Endothelial cell of umbilical vein (primary cell): ENCODE measurements around the gene DLX1. TPM values are rescaled to one million over a fixed set of nuclear protein-coding genes. Genes with fewer than 3 reads are reported as not detected.
"Not testable (repeated sequence)": the region's sequence is repeated elsewhere in the genome, so short reads cannot be mapped to it uniquely, and the experiment has no call there.

Experiments used
- BruUV-seq: library from RNA; stranded (reverse); fragments of 400-500 nt; replicated peaks from 2 replicates; lab custom pipeline; 2021; lab: Mats Ljungman, UMichigan
- CTCF ChIA-PET: fragments of 300-600, 350-600 bp; sonication (Branson Sonifier 250); formaldehyde crosslinking; loops from one replicate; lab custom pipeline; 2021; ENCODE audit warnings: antibody characterized with exemption, inconsistent platforms; lab: Charles Lee
- POLR2A ChIA-PET: fragments of 300-600, 350-600 bp; sonication (Branson Sonifier 250); formaldehyde crosslinking; loops from one replicate; lab custom pipeline; 2021; ENCODE audit warnings: antibody characterized with exemption, inconsistent platforms; lab: Charles Lee
- DNase-seq: peaks from one replicate; pipeline ENCODE4 v3.0.0-alpha.2; 2011; ENCODE audit warnings: low read depth, low spot score
- FAIRE-seq: peaks from 2 replicates; lab custom pipeline; 2011; peaks lifted over from hg19 to GRCh38; lab: Jason Lieb, UNC
- H2AFZ ChIP-seq: 2 replicates; pipeline ENCODE4 v1.6.0; 2012; ENCODE audit warnings: low read depth, low read length, control low read depth, inconsistent platforms
- H3K27ac ChIP-seq: 2 replicates; pipeline ENCODE4 v1.5.1; 2011; ENCODE audit warnings: low read depth, mild to moderate bottlenecking, control low read depth, low read length, moderate library complexity; ENCODE audit not compliant: insufficient read depth
- H3K27me3 ChIP-seq, 2 experiments: 2 replicates each; pipeline versions ENCODE4 v1.6.0 to v1.6.1; 2011; ENCODE audit warnings: low read length in 2 of 2, mixed read lengths in 1 of 2; ENCODE audit not compliant: control insufficient read depth in 2 of 2, insufficient read depth in 2 of 2
- H3K36me3 ChIP-seq, 2 experiments: 2 replicates in 1 of 2; 3 replicates in 1 of 2; pipeline ENCODE4 v1.5.1; 2011; ENCODE audit warnings: low read length in 2 of 2, mild to moderate bottlenecking in 1 of 2, moderate library complexity in 1 of 2; ENCODE audit not compliant: control insufficient read depth in 2 of 2, insufficient read depth in 2 of 2; ENCODE audit errors: extremely low read depth in 1 of 2
- H3K4me1 ChIP-seq: 3 replicates; pipeline ENCODE4 v1.5.1; 2011; ENCODE audit warnings: mild to moderate bottlenecking, low read length; ENCODE audit not compliant: control insufficient read depth, insufficient read depth; ENCODE audit errors: extremely low read depth
- H3K4me2 ChIP-seq: 2 replicates; pipeline ENCODE4 v1.6.1; 2011; ENCODE audit warnings: low read length, control low read depth, mixed read lengths; ENCODE audit not compliant: insufficient read depth
- H3K4me3 ChIP-seq, 3 experiments: fragments of 200-600 bp in 1 of 3; sonication (generic), shearing (Covaris generic) in 1 of 3; replicated peaks in 1 of 3; 2 replicates each; pipeline ENCODE4 v1.5.1; 2011 to 2016; ENCODE audit warnings: control low read depth in 3 of 3, low read length in 3 of 3, mild to moderate bottlenecking in 2 of 3, inconsistent platforms in 1 of 3, low read depth in 1 of 3, moderate library complexity in 1 of 3; ENCODE audit not compliant: insufficient read depth in 1 of 3
- H3K79me2 ChIP-seq: 2 replicates; pipeline ENCODE4 v1.6.0; 2012; ENCODE audit warnings: low read length, inconsistent platforms; ENCODE audit not compliant: control insufficient read depth, insufficient read depth
- H3K9ac ChIP-seq: replicated peaks from 2 replicates; pipeline ENCODE3; 2011; ENCODE audit warnings: low read length, control low read depth; ENCODE audit not compliant: insufficient read depth; ENCODE audit errors: extremely low read depth
- H3K9me1 ChIP-seq: replicated peaks from 3 replicates; pipeline ENCODE4 v1.6.0; 2011; ENCODE audit warnings: mild to moderate bottlenecking, low read length; ENCODE audit not compliant: control insufficient read depth, insufficient read depth; ENCODE audit errors: extremely low read depth
- H3K9me3 ChIP-seq: replicated peaks from 2 replicates; pipeline ENCODE4 v1.5.1; 2012; ENCODE audit warnings: low read length, inconsistent platforms; ENCODE audit not compliant: control insufficient read depth, insufficient read depth
- H4K20me1 ChIP-seq: replicated peaks from 2 replicates; pipeline ENCODE3; 2011; ENCODE audit warnings: mild to moderate bottlenecking, low read length; ENCODE audit not compliant: control insufficient read depth, insufficient read depth; ENCODE audit errors: extremely low read depth
- EZH2 ChIP-seq: IDR thresholded peaks from 2 replicates; pipeline ENCODE4 v1.6.1; 2012; ENCODE audit warnings: borderline replicate concordance, low read depth, mild to moderate bottlenecking, moderate library complexity, low read length, inconsistent platforms; ENCODE audit not compliant: severe bottlenecking
- FOS ChIP-seq: IDR thresholded peaks from 2 replicates; pipeline ENCODE4 v1.6.1; 2011; ENCODE audit warnings: mild to moderate bottlenecking, low read length, moderate library complexity, borderline replicate concordance; ENCODE audit not compliant: insufficient read depth
- GATA2 ChIP-seq: IDR thresholded peaks from 2 replicates; pipeline ENCODE4 v1.7.0; 2011; ENCODE audit warnings: low read depth, mild to moderate bottlenecking, moderate library complexity, mixed read lengths, low read length; ENCODE audit not compliant: insufficient read length, insufficient read depth
- JUN ChIP-seq: IDR thresholded peaks from 2 replicates; pipeline ENCODE4 v1.6.1; 2011; ENCODE audit warnings: borderline replicate concordance, low read depth; ENCODE audit not compliant: insufficient read length, insufficient read depth
- MYC ChIP-seq: IDR thresholded peaks from one replicate; pipeline ENCODE4 v1.6.1; 2011; ENCODE audit warnings: mild to moderate bottlenecking, low read depth, low read length
- POLR2A ChIP-seq: IDR thresholded peaks from 2 replicates; pipeline ENCODE4 v1.6.1; 2012; ENCODE audit warnings: low read depth, mild to moderate bottlenecking, control low read depth, low read length
- POLR2AphosphoS5 ChIP-seq: IDR thresholded peaks from 2 replicates; pipeline ENCODE4 v1.6.1; 2012; ENCODE audit warnings: low read depth, mild to moderate bottlenecking, control low read depth, low read length, moderate library complexity; ENCODE audit not compliant: insufficient read depth
- dilution Hi-C: fragments of 300-500 bp; cut with MboI; formaldehyde crosslinking; loops from one replicate; pipeline ENCODE4 v1.15.0; 2019; ENCODE audit warnings: low sequenced_read_pairs; ENCODE audit not compliant: extremely low pct_ligation_motif_present
- intact Hi-C: fragments of 100-400 bp; cut with micrococcal nuclease; formaldehyde crosslinking; loops from one replicate; pipeline ENCODE4 v1.10.0; 2022
- polyA plus RNA-seq, 4 experiments: library from polyadenylated mRNA; depleted of rRNA in 3 of 4; stranded (reverse) in 3 of 4; unstranded in 1 of 4; fragments of >200 nt; gene quantifications; 2 replicates each; pipeline versions ENCODE4 v1.2.1 to v1.2.3, GENCODE V29; 2011 to 2012; ENCODE audit warnings: missing spikeins in 1 of 4
- total RNA-seq: library from RNA; stranded (reverse); gene quantifications from 2 replicates; pipeline ENCODE4 v1.2.3, GENCODE V29; 2021
- TF ChIP-seq, protein P1 (sequence below), 2 donors: IDR thresholded peaks; 1 replicate in 1 of 2; 2 replicates in 1 of 2; pipeline ENCODE4 v1.5.1; 2011; ENCODE audit warnings: low read length in 2 of 2, mild to moderate bottlenecking in 2 of 2, moderate library complexity in 2 of 2, control low read depth in 1 of 2, inconsistent platforms in 1 of 2, low read depth in 1 of 2; ENCODE audit not compliant: insufficient read depth in 1 of 2; ENCODE audit errors: extremely low read depth in 1 of 2
- TF ChIP-seq, protein P2 (sequence below): IDR thresholded peaks from 2 replicates; pipeline ENCODE4 v1.6.1; 2011; ENCODE audit not compliant: insufficient read depth, insufficient read length

Gene DLX1
- total and polyA plus RNA-seq, 2 donors (not counting 3 experiments of a cell fraction or from before 2014, with no cell fraction given), result 0.12 TPM; not detected in 1

DNA sequence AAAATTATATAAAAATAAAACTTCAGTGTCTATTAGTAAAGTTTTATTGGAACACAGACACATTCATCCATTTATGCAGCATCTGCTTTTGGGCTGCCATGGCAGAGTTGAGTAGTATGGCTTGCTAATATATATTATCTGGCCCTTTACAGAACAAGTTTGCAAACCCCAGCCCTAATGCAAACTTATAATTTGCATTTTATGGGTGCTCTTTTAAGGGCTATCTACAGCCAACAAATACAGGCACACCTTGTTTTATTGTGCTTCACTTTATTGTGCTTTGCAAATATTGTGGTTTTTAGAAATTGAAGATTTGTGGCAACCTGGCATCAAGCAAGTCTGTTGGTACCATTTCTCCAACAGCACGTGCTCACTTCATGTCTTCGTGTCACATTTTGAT lies 52.6 kb downstream of the DLX1 start:
- Histone ChIP-seq H3K4me2 (no peak overlapping the region), H3K4me3 (no peak overlapping the region), H3K4me1 (no peaks in the 10 kb centered on the region), H3K9me1 (no peaks in the 10 kb centered on the region), H3K27ac (no peak overlapping the region), H3K9me3 (no peaks in the 10 kb centered on the region), H4K20me1 (no peaks in the 10 kb centered on the region), H2AFZ (no peak overlapping the region), H3K9ac (no peak overlapping the region), H3K27me3 (peaks cover 3 to 16% of the 10 kb centered on the region in 2 experiments), H3K79me2 (no peaks in the 10 kb centered on the region), H3K36me3 (no peaks in the 10 kb centered on the region)
- no TSS peak for BruUV-seq
- ChIA-PET CTCF (no interaction called here), POLR2A (no interaction called here)
- intact Hi-C loops, result no loop called here
- dilution Hi-C loops, result no loop called here
- no peak for TF ChIP-seq POLR2A
- TF ChIP-seq GATA2, result no peak
- no peak for TF ChIP-seq EZH2
- no peak for TF ChIP-seq FOS
- TF ChIP-seq MYC, result no peak
- TF ChIP-seq, protein P1, sequence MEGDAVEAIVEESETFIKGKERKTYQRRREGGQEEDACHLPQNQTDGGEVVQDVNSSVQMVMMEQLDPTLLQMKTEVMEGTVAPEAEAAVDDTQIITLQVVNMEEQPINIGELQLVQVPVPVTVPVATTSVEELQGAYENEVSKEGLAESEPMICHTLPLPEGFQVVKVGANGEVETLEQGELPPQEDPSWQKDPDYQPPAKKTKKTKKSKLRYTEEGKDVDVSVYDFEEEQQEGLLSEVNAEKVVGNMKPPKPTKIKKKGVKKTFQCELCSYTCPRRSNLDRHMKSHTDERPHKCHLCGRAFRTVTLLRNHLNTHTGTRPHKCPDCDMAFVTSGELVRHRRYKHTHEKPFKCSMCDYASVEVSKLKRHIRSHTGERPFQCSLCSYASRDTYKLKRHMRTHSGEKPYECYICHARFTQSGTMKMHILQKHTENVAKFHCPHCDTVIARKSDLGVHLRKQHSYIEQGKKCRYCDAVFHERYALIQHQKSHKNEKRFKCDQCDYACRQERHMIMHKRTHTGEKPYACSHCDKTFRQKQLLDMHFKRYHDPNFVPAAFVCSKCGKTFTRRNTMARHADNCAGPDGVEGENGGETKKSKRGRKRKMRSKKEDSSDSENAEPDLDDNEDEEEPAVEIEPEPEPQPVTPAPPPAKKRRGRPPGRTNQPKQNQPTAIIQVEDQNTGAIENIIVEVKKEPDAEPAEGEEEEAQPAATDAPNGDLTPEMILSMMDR (IDR thresholded peaks at IDR 0.05; ENCODE audit: extremely low read depth in 1 of 2, insufficient read depth in 1 of 2, low read depth in 1 of 2, low read length in 2 of 2), result no peak
- no peak for TF ChIP-seq JUN
- TF ChIP-seq POLR2AphosphoS5, result no peak
- TF ChIP-seq, protein P2, sequence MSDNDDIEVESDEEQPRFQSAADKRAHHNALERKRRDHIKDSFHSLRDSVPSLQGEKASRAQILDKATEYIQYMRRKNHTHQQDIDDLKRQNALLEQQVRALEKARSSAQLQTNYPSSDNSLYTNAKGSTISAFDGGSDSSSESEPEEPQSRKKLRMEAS, result no peak
- FAIRE-seq (no peak), DNase-seq (no peak)

DNA sequence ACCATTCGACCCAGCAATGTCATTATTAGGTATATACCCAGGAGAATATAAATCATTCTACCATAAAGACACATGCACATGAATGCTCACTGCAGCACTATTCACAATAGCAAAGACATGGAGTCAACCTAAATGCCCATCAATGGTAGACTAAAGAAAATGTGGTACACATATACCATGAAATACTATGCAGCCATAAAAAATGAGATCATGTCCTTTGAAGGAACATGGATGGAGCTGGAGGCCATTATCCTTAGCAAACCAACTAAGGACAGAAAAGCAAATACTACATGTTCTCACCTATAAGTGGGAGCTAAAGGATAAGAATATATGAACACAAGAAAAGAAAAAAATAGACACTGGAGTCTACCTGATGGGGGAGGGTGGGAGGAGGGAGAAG lies 53.4 kb downstream of the DLX1 start:
- H3K9ac ChIP-seq, H3K9me3 ChIP-seq, DNase-seq, H4K20me1 ChIP-seq, H3K27ac ChIP-seq, H3K4me1 ChIP-seq, H3K9me1 ChIP-seq, dilution Hi-C loops, H3K79me2 ChIP-seq, H2AFZ ChIP-seq, FAIRE-seq, H3K36me3 ChIP-seq, intact Hi-C loops, BruUV-seq, H3K4me2 ChIP-seq, H3K4me3 ChIP-seq, POLR2A ChIA-PET: not testable (repeated sequence)
- H3K27me3 ChIP-seq, result peaks cover 3 to 16% of the 10 kb centered on the region in 2 experiments
- CTCF ChIA-PET, result interaction anchor here (2.2 kb wide), 1 partner anchor 11 kb away, joined by 22 read pairs; no protein-coding TSS in a partner anchor
